Hindlimb muscle (tissue), 1 donor: ENCODE data around the gene CDC42SE2. TPM values are rescaled to one million over a fixed set of nuclear protein-coding genes. Genes with fewer than 3 reads are reported as not detected.

ENCODE experiments used
- DNase-seq: peaks from one replicate; pipeline ENCODE4 v3.0.0-alpha.2; 2013
- polyA plus RNA-seq: library from polyadenylated mRNA; unstranded; fragments of 120-200 nt; gene quantifications from one replicate; pipeline ENCODE4 v1.2.1, GENCODE V29; 2013; ENCODE audit not compliant: insufficient read length

CDC42SE2 gene
- 22.7 TPM for polyA plus RNA-seq

GRCh38 chr5:131263648-131264450, at the start of gene CDC42SE2:
CDC42SE2 (plus strand) TSS chr5:131264053; CDS start chr5:131359494, 95,441 bp downstream.
- peak; percentile 94 for DNase-seq

- DNase-seq = no peak
These were observed 49.1 kb upstream of the CDC42SE2 start for GRCh38 chr5:131214609-131215227.

GRCh38 chr5:131217791-131218190, 46.1 kb upstream of the CDC42SE2 start:
- DNase-seq = no peak

- DNase-seq = no peak
These were observed 45.5 kb upstream of the CDC42SE2 start for GRCh38 chr5:131218392-131218791.

GRCh38 chr5:131220566-131220965, 43.3 kb upstream of the CDC42SE2 start:
- no peak for DNase-seq

GRCh38 chr5:131221008-131221703, 42.7 kb upstream of the CDC42SE2 start:
- no peak for DNase-seq

GRCh38 chr5:131221888-131222287, 42.0 kb upstream of the CDC42SE2 start:
- no peak for DNase-seq

- no peak for DNase-seq
These were observed 41.1 kb upstream of the CDC42SE2 start for GRCh38 chr5:131222731-131223130.

GRCh38 chr5:131223751-131224386, 40.0 kb upstream of the CDC42SE2 start:
- no peak for DNase-seq

- DNase-seq = peak; percentile 7
These were observed 39.3 kb upstream of the CDC42SE2 start for GRCh38 chr5:131224387-131225201.

- DNase-seq = no peak
These were observed 38.4 kb upstream of the CDC42SE2 start for GRCh38 chr5:131225282-131225974.

- no peak for DNase-seq
These were observed 37.0 kb upstream of the CDC42SE2 start for GRCh38 chr5:131226899-131227298.

GRCh38 chr5:131228646-131229045, 35.2 kb upstream of the CDC42SE2 start:
- no peak for DNase-seq

GRCh38 chr5:131229623-131230022, 34.2 kb upstream of the CDC42SE2 start:
- no peak for DNase-seq

GRCh38 chr5:131230406-131230805, 33.4 kb upstream of the CDC42SE2 start:
- DNase-seq = no peak

GRCh38 chr5:131239686-131240085, 24.2 kb upstream of the CDC42SE2 start:
- DNase-seq = no peak

- no peak for DNase-seq
These were observed 21.1 kb upstream of the CDC42SE2 start for GRCh38 chr5:131242728-131243255.

- no peak for DNase-seq
These were observed 18.5 kb upstream of the CDC42SE2 start for GRCh38 chr5:131245312-131245711.

GRCh38 chr5:131245948-131246347, 17.9 kb upstream of the CDC42SE2 start:
- DNase-seq = no peak

- DNase-seq = no peak
These were observed 17.3 kb upstream of the CDC42SE2 start for GRCh38 chr5:131246504-131246903.
